ENCODE measurements around the gene IL17RC. TPM values are rescaled to one million over a fixed set of nuclear protein-coding genes. Genes with fewer than 3 reads are reported as not detected.
A peak's percentile ranks its signal among the peaks of the same experiment; 100 is the strongest.
"Not testable (repeated sequence)": the region's sequence is repeated elsewhere in the genome, so short reads cannot be mapped to it uniquely, and the experiment has no call there.

The IL17RC gene
- 10 to 100 TPM; 40.7 to 60.3 TPM for total RNA-seq

GRCh38 chr3:9916734-9917680, at the start of gene IL17RC:
IL17RC (plus strand) TSS chr3:9917098; CDS start chr3:9917316, 218 bp downstream.
- intact Hi-C loops (cut with DNase I), result no loop called here
- H3K4me1 ChIP-seq, result peaks cover 49% of the 10 kb centered on the region
- peak; percentile 90 to 94 (median 94) for DNase-seq
- H3K4me3 ChIP-seq, result peak within 1 kb of the TSS; percentile 10 to 37
- 0 to 5% methylated on average over 4 to 18 of the region's 19 CpGs for WGBS, 2 donors
- peak; percentile 85 for ATAC-seq
- H3K36me3 ChIP-seq (replicated peaks in 1 of 2; ENCODE audit: insufficient read depth in 1 of 2, low read depth in 2 of 2), result no peaks in the 10 kb centered on the region
- TF ChIP-seq POLR2A (IDR thresholded peaks at IDR 0.05) (peak; percentile 52 to 74 (median 74)), CTCF (IDR thresholded peaks at IDR 0.05) (peak in 1 of 7 experiments; percentile 14)
- H3K9me3 ChIP-seq, result no peaks in the 10 kb centered on the region
- peak within 1 kb of the TSS; percentile 65 to 93 (median 90) for H3K27ac ChIP-seq
- H3K27me3 ChIP-seq, result no peaks in the 10 kb centered on the region

GRCh38 chr3:9867106-9867505, 49.8 kb upstream of the IL17RC start:
- intact Hi-C loops (cut with DNase I), result no loop called here
- whole genome bisulfite sequencing, 2 donors, result 89 to 90% methylated on average over 9 to 12 of the region's 12 CpGs

GRCh38 chr3:9869955-9870354, 46.9 kb upstream of the IL17RC start:
- TF ChIP-seq CTCF (IDR thresholded peaks at IDR 0.05), result no peak
- TF ChIP-seq POLR2A (IDR thresholded peaks at IDR 0.05), result no peak
- H3K36me3 ChIP-seq (replicated peaks in 1 of 2; ENCODE audit: insufficient read depth in 1 of 2, low read depth in 2 of 2), result no peaks in the 10 kb centered on the region
- H3K27me3 ChIP-seq, result no peaks in the 10 kb centered on the region
- no peak overlapping the region for H3K4me3 ChIP-seq
- WGBS, 2 donors, result 55 to 60% methylated on average over 1 to 5 of the region's 5 CpGs
- ATAC-seq (no peak), DNase-seq (no peak)
- no peak overlapping the region for H3K27ac ChIP-seq
- H3K9me3 ChIP-seq, result no peaks in the 10 kb centered on the region
- intact Hi-C loops (cut with DNase I), result no loop called here
- no peaks in the 10 kb centered on the region for H3K4me1 ChIP-seq

More at GRCh38 chr3:9867106-9867505, 49.8 kb upstream of the IL17RC start:
- Histone ChIP-seq H3K27ac (no peak overlapping the region), H3K27me3 (no peaks in the 10 kb centered on the region), H3K4me3 (no peak overlapping the region), H3K36me3 (replicated peaks in 1 of 2; ENCODE audit: insufficient read depth in 1 of 2, low read depth in 2 of 2) (no peaks in the 10 kb centered on the region), H3K4me1 (peaks cover 7% of the 10 kb centered on the region), H3K9me3 (no peaks in the 10 kb centered on the region)
- TF ChIP-seq POLR2A (IDR thresholded peaks at IDR 0.05) (no peak), CTCF (IDR thresholded peaks at IDR 0.05) (no peak)
- ATAC-seq (no peak), DNase-seq (no peak)

GRCh38 chr3:9870978-9871377, 45.9 kb upstream of the IL17RC start:
- Histone ChIP-seq H3K36me3 (replicated peaks in 1 of 2; ENCODE audit: insufficient read depth in 1 of 2, low read depth in 2 of 2) (no peaks in the 10 kb centered on the region), H3K9me3 (no peaks in the 10 kb centered on the region), H3K27ac (no peak overlapping the region), H3K27me3 (no peaks in the 10 kb centered on the region), H3K4me3 (no peak overlapping the region), H3K4me1 (no peaks in the 10 kb centered on the region)
- ATAC-seq (no peak), DNase-seq (no peak)
- intact Hi-C loops (cut with DNase I), result no loop called here
- 83 to 95% methylated on average over 1 of the region's 1 CpG for WGBS, 2 donors
- TF ChIP-seq POLR2A (IDR thresholded peaks at IDR 0.05) (no peak), CTCF (IDR thresholded peaks at IDR 0.05) (no peak)

- H3K9me3 ChIP-seq; H3K4me1 ChIP-seq; DNase-seq; H3K27me3 ChIP-seq; H3K4me3 ChIP-seq; H3K27ac ChIP-seq; intact Hi-C loops (cut with DNase I); ATAC-seq; H3K36me3 ChIP-seq (replicated peaks in 1 of 2; ENCODE audit: insufficient read depth in 1 of 2, low read depth in 2 of 2): not testable (repeated sequence)
- WGBS, 2 donors, result 80 to 87% methylated on average over 5 of the region's 5 CpGs
Measured at GRCh38 chr3:9872067-9872466, 44.8 kb upstream of the IL17RC start.

Measured in body of pancreas (tissue), 4 donors.